ENCODE measurements around the gene DGKE. TPM values are rescaled to one million over a fixed set of nuclear protein-coding genes. Genes with fewer than 3 reads are reported as not detected.

The DGKE gene
- total RNA-seq, 2 donors from 2014 or later, result 21.3 to 39.4 TPM

DNA sequence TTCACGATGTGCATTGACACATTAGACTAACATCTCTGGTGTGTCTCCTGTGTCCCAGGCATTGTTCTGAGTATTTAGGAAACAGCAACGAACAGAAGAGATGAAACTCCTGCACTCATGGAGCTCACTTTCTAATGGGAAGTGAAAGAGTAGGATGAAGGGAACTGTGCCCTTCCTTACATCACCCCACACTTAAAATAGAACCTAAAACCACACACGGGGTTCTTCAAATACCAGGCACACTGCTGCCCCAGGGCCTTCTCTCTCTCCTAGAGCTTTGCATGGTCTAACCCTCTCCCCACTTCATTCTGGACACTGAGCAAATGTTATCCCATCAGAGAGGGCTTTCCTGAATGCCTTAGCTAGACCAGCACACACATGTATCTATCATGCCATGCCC, 46.2 kb downstream of the DGKE start:
- ATAC-seq, result no peak
- Mint-ChIP-seq H3K4me1 (ENCODE audit: low read depth in 2 of 2) (no peaks in the 10 kb centered on the region), H3K4me3 (no peak overlapping the region), H3K27me3 (peaks cover 0 to 3% of the 10 kb centered on the region in 2 donors), H3K27ac (no peak overlapping the region), H3K36me3 (no peaks in the 10 kb centered on the region), H3K9me3 (no peaks in the 10 kb centered on the region)
- no peak for DNase-seq (ENCODE audit: low spot score)

- ATAC-seq (no peak), DNase-seq (ENCODE audit: low spot score) (no peak)
- H3K27me3 Mint-ChIP-seq, result peaks cover 0 to 3% of the 10 kb centered on the region in 2 donors
- H3K9me3 Mint-ChIP-seq, result no peaks in the 10 kb centered on the region
- no peaks in the 10 kb centered on the region for H3K36me3 Mint-ChIP-seq
- no peaks in the 10 kb centered on the region for H3K4me1 Mint-ChIP-seq (ENCODE audit: low read depth in 2 of 2)
- no peak overlapping the region for H3K27ac Mint-ChIP-seq
- H3K4me3 Mint-ChIP-seq, result no peak overlapping the region
Observed at GRCh38 chr17:56880571-56880970, 46.6 kb downstream of the DGKE start.

DNA sequence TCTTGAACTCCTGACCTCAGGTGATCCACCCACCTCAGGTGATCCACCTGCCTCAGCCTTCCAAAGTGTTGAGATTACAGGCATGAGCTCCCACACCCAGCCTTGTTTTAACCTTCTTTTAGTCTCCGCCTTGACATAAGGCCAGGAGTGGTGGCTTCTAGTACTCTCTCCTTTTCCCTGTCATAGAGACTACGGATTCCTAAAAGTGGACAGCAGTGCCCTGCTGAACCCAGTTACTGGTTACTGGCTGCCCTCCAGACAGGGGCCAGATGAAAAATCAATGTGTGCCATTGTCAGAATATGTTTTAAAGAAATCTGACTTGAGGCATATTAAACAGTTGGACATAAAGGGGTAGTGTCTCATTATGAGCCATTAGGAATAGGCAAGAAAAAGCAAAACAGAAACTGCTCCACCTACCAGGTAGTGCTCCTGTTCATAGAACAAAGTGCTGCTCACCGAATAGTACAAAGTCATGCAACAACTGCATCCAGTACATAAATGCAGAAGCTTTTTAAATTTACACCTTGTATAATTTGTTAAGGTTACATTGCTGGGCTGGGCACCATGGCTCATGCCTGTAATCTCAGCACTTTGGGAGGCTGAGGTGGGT, 47.8 kb downstream of the DGKE start:
- no peaks in the 10 kb centered on the region for H3K36me3 Mint-ChIP-seq
- H3K4me3 Mint-ChIP-seq, result no peak overlapping the region
- DNase-seq (ENCODE audit: low spot score) (no peak), ATAC-seq (no peak)
- H3K4me1 Mint-ChIP-seq (ENCODE audit: low read depth in 2 of 2), result peaks cover 0 to 3% of the 10 kb centered on the region in 2 donors
- no peak overlapping the region for H3K27ac Mint-ChIP-seq
- no peaks in the 10 kb centered on the region for H3K9me3 Mint-ChIP-seq
- no peaks in the 10 kb centered on the region for H3K27me3 Mint-ChIP-seq

DNA sequence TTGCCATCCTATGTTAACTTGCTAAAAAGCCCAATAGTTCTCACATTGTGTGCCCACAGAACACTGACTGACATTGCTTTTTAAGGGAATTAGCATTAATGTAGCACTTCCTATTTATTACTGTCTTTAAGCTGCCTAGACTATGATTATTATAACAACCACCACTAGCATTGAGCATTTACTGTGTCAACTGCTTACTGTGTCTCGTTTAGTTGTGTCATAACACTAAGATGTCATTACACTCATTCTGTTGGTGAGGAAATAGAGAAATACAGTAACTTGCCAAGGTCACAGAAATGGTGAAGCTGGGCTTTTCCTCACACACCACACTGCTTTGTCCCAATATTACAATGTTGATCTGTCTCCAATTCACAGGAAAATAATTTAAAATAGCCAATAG, 49.7 kb downstream of the DGKE start:
- DNase-seq (ENCODE audit: low spot score), result no peak
- peaks cover 0 to 3% of the 10 kb centered on the region in 2 donors for H3K4me1 Mint-ChIP-seq (ENCODE audit: low read depth in 2 of 2)
- H3K27ac Mint-ChIP-seq, result no peak overlapping the region
- no peaks in the 10 kb centered on the region for H3K9me3 Mint-ChIP-seq
- H3K36me3 Mint-ChIP-seq, result peaks cover 9% of the 10 kb centered on the region
- no peak for ATAC-seq
- H3K4me3 Mint-ChIP-seq, result no peak overlapping the region
- no peaks in the 10 kb centered on the region for H3K27me3 Mint-ChIP-seq

DNA sequence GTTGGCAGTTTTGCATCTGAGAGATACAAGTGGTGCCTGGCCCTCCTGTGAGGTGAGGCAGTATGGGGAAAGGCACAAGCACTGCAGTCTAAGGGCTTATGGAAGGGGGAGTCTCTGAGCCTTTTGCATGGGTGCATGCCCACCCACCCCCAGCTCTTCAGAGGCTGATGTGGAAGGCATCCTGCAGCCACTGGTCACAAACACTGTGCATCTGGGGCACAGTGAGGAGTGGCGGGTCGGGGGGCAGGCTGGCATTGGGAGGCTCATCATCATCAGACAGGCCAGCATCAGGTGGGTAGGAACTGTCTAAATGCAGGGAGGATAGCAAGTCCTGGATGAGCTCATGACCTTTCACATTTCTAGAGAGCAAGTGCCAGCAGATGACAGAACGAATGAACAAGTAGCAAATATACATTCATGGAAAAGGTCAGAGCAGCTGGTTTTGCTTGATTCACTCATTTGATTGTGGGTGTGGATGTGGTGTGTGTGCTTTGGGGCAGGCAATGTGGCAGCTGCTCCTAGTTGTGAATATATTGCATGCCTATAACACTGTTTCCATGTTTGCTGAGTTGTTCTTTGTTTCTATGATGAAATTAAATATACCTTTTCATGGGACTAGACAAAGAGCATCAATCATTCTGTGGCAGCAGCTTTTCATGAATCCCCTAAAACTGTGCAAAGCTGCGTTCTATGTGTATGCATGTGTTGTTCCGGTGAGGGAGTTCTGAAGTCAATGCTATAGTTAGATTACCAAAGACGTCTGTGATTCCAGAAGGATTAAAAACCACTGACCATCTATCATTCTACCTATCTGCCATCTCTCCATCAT, 50.7 kb downstream of the DGKE start:
- Mint-ChIP-seq H3K4me3 (no peak overlapping the region), H3K9me3 (no peaks in the 10 kb centered on the region)

GRCh38 chr17:56885312-56885657, 51.3 kb downstream of the DGKE start:
- H3K27ac Mint-ChIP-seq, result no peak overlapping the region
- H3K4me3 Mint-ChIP-seq, result no peak overlapping the region
- no peaks in the 10 kb centered on the region for H3K27me3 Mint-ChIP-seq
- DNase-seq (ENCODE audit: low spot score) (no peak), ATAC-seq (no peak)
- no peaks in the 10 kb centered on the region for H3K9me3 Mint-ChIP-seq
- H3K4me1 Mint-ChIP-seq (ENCODE audit: low read depth in 2 of 2), result peaks cover 0 to 3% of the 10 kb centered on the region in 2 donors
- H3K36me3 Mint-ChIP-seq, result peaks cover 9% of the 10 kb centered on the region

More for the DNA sequence above, 50.7 kb downstream of the DGKE start:
- Mint-ChIP-seq H3K27me3 (no peaks in the 10 kb centered on the region), H3K36me3 (peaks cover 9% of the 10 kb centered on the region), H3K4me1 (ENCODE audit: low read depth in 2 of 2) (peaks cover 0 to 3% of the 10 kb centered on the region in 2 donors), H3K27ac (no peak overlapping the region)
- no peak for DNase-seq (ENCODE audit: low spot score)
- ATAC-seq, result no peak

DNA sequence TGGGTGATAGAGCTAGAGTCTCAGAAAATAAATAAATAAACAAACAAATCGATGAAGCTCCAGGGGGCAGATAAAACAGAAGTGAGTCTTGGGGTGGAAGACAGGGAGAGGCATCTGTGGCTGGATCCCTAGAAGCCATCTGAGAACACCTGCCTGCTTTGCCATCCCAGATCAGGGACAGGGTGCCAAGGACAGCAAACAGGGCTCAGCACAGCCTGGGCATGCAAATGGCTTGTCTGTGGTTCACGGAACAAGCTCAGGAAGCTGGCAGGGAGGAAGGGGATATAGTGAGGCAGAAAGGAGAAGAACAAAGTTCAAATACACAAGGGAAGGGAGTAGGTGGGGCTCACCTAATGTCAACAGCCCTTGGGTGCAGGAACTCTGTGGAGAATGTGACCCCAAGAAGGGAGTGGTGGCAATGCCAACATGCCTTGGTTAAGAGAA, 52.4 kb downstream of the DGKE start:
- H3K9me3 Mint-ChIP-seq, result no peaks in the 10 kb centered on the region
- no peak overlapping the region for H3K4me3 Mint-ChIP-seq
- H3K27ac Mint-ChIP-seq, result peak overlapping the region in 1 of 2 donors; percentile 25

DNA sequence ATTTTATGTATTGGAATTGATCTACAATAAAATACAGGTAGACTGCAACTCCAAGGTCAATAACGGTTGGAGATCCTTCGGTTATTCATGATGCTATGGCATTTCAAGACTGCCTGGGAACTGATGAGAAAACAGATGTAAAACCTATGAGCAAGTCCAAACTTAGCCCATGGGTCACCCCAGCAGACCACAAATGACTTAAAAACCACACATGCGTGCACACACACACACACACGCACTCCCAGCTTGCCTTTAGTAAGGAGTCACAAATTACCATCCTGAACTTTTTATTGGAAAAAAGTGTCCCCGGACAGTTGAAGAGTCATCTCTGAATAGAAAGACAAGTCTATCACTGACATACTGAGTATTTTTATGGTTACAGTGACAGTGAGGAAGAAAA, 53.2 kb downstream of the DGKE start:
- no peak for ATAC-seq
- H3K36me3 Mint-ChIP-seq, result peaks cover 11% of the 10 kb centered on the region
- no peaks in the 10 kb centered on the region for H3K27me3 Mint-ChIP-seq
- H3K4me3 Mint-ChIP-seq, result no peak overlapping the region
- no peaks in the 10 kb centered on the region for H3K9me3 Mint-ChIP-seq
- H3K27ac Mint-ChIP-seq, result no peak overlapping the region
- DNase-seq (ENCODE audit: low spot score), result no peak
- peaks cover under 1 to 3% of the 10 kb centered on the region in 2 donors for H3K4me1 Mint-ChIP-seq (ENCODE audit: low read depth in 2 of 2)

More for the DNA sequence above, 52.4 kb downstream of the DGKE start:
- ATAC-seq (no peak), DNase-seq (ENCODE audit: low spot score) (no peak)
- peaks cover 9% of the 10 kb centered on the region for H3K36me3 Mint-ChIP-seq
- no peaks in the 10 kb centered on the region for H3K27me3 Mint-ChIP-seq
- H3K4me1 Mint-ChIP-seq (ENCODE audit: low read depth in 2 of 2), result peaks cover 0 to 3% of the 10 kb centered on the region in 2 donors

DNA sequence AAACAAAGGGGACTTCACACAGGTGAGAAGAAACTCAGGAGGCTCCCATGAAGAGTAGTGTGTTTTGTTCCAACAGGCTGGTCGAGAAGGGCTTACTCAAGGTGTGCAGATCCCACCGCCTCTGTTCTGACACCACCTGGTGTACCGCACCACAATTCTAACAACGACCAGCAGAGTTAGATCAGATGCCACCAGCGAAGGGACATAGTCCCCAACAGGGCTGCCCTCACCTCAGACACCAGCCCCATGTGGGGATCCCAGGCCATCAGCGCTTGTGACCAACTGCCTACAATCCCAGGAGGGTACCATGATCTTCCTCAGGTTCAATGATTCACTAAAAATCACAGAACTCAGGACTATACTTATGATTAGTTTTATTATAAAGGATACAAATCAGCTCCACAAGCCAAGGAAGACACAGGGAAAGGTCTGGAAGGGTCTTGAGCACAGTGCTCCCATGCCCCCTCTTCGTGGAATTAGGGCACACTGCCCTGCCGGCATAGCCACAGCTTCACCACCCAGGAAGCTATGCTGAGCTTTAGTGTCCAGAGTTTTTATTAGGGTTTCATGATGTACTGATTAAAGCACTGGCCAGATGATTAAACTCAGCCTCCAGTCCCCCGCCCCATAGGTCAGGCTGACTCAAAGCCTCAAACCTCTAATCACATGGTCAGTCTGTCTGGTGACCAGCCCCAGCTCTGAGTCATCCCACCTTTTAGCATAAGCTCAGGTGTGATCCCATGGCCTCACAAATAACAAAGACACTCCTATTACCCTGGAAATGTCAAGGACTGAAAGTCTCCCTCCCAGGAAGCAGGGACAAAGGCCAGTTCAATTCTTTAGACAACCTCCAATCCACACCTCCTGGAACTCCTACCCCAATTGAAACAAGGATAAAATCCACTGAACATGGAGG, 53.9 kb downstream of the DGKE start:
- H3K4me1 Mint-ChIP-seq (ENCODE audit: low read depth in 2 of 2), result peaks cover 8 to 10% of the 10 kb centered on the region in 2 donors
- H3K27me3 Mint-ChIP-seq, result no peaks in the 10 kb centered on the region
- H3K4me3 Mint-ChIP-seq, result no peak overlapping the region
- no peak overlapping the region for H3K27ac Mint-ChIP-seq
- peak in 1 of 2 donors; percentile 6 for ATAC-seq
- H3K36me3 Mint-ChIP-seq, result peaks cover 18% of the 10 kb centered on the region
- H3K9me3 Mint-ChIP-seq, result no peaks in the 10 kb centered on the region
- DNase-seq (ENCODE audit: low spot score), result no peak

DNA sequence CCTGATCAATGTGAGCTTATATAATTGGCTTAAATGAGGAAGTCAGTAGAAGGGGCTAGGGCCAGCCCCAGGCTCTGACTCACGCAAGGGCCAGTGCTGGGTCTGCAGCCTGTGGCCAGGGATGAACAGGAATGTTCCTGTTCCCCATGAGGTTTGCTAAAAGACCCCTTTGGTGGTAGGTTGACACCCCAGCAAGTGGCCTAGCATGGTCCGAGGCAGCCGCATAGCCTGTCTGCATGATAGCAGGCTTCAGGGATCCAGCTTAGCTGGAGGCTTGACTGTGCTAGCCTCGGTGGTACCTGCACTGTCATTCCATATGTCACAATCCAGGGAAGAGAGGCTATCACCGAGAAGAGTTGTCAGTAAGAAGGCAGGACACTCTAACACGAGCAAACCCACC, 56.4 kb downstream of the DGKE start:
- peaks cover 9 to 11% of the 10 kb centered on the region in 2 donors for H3K4me1 Mint-ChIP-seq (ENCODE audit: low read depth in 2 of 2)
- H3K27me3 Mint-ChIP-seq, result no peaks in the 10 kb centered on the region
- DNase-seq (ENCODE audit: low spot score) (no peak), ATAC-seq (no peak)
- H3K36me3 Mint-ChIP-seq, result peaks cover 30% of the 10 kb centered on the region
- no peak overlapping the region for H3K27ac Mint-ChIP-seq
- no peaks in the 10 kb centered on the region for H3K9me3 Mint-ChIP-seq
- H3K4me3 Mint-ChIP-seq, result no peak overlapping the region

- H3K9me3 Mint-ChIP-seq, result no peaks in the 10 kb centered on the region
- peaks cover 30% of the 10 kb centered on the region for H3K36me3 Mint-ChIP-seq
- no peak overlapping the region for H3K4me3 Mint-ChIP-seq
- H3K4me1 Mint-ChIP-seq (ENCODE audit: low read depth in 2 of 2), result peaks cover 9 to 11% of the 10 kb centered on the region in 2 donors
- no peaks in the 10 kb centered on the region for H3K27me3 Mint-ChIP-seq
- no peak for ATAC-seq
- no peak overlapping the region for H3K27ac Mint-ChIP-seq
- DNase-seq (ENCODE audit: low spot score), result no peak
Observed at GRCh38 chr17:56890906-56891674, 57.1 kb downstream of the DGKE start.

DNA sequence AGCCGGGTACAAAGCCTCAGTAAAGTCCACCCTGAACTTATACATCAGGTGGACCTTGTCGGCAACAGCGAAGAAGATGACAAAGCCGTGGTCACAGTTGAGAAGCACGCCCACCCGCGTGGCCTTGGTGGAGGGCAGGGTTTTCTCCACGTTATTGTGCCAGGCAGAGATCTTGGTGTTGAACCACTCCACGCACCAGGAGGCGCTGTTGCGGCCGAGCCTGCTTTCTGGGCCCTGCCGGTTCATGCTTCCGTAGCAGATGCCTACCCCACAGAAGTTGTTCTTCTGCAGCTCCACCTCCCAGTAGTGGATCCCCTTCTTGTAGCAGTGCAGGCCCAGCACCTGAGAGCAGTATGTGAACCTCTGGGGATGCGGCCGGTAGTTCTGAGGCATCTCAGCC, 57.8 kb downstream of the DGKE start:
- Mint-ChIP-seq H3K4me1 (ENCODE audit: low read depth in 2 of 2) (peaks cover 8 to 9% of the 10 kb centered on the region in 2 donors), H3K4me3 (no peak overlapping the region), H3K36me3 (peaks cover 30% of the 10 kb centered on the region), H3K9me3 (no peaks in the 10 kb centered on the region), H3K27ac (no peak overlapping the region), H3K27me3 (no peaks in the 10 kb centered on the region)
- peak; percentile 55 to 56 for ATAC-seq
- peak; percentile 69 for DNase-seq (ENCODE audit: low spot score)

- Mint-ChIP-seq H3K9me3 (no peaks in the 10 kb centered on the region), H3K27me3 (no peaks in the 10 kb centered on the region), H3K4me3 (no peak overlapping the region), H3K4me1 (ENCODE audit: low read depth in 2 of 2) (peaks cover 8 to 9% of the 10 kb centered on the region in 2 donors), H3K27ac (no peak overlapping the region), H3K36me3 (peaks cover 25% of the 10 kb centered on the region)
- no peak for DNase-seq (ENCODE audit: low spot score)
- no peak for ATAC-seq
Observed at GRCh38 chr17:56892333-56892732, 58.4 kb downstream of the DGKE start.
